ENCODE data around the gene OR6J1.
A peak's percentile ranks its signal among the peaks of the same experiment; 100 is the strongest.
"Not testable (repeated sequence)": the region's sequence is repeated elsewhere in the genome, so short reads cannot be mapped to it uniquely, and the experiment has no call there.

The OR6J1 gene

DNA sequence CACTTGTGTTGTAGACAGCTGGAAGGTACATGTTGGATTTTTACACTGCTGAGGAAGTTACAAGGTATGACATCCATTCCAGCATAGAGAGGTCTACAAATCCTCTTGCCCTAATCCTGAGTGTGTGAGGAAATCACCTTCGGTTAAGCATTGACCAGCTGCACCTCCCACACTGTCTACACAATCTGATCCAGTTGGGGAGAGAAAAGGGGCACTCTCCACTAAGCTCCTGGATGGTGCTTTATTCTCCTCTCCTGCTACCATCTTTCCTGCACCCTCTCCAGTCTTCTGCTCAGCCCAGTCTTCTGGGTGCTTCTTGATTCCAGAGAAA lies at the start of gene OR6J1:
OR6J1 (minus strand) TSS at position 48 of the 331 bp plus-strand sequence. CDS start 9,541 bp downstream, outside the sequence.
- no peak for DNase-seq

- DNase-seq: no peak
Measured at GRCh38 chr14:22692194-22692593, 48.0 kb upstream of the OR6J1 start.

DNA sequence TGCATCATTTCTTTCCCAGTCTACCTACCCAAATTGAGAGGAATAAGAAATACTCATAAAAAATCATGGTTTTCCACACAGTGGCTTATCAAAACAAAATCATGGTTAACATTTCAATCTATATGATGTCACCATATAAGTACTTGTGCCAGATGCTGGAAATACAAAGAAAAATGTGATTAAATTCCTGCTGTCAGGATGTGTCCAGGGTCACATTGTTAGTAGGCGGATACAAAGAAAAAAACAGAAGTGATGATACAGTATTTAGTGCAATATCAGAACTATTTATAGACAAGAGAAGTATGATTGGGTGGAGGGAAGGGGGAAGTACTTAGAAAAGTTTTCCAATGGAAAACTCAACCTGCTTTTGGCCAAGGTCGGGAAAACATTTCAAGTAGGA lies 47.0 kb upstream of the OR6J1 start:
- no peak for DNase-seq

GRCh38 chr14:22689199-22689598 lies 45.0 kb upstream of the OR6J1 start:
- DNase-seq: no peak

DNA sequence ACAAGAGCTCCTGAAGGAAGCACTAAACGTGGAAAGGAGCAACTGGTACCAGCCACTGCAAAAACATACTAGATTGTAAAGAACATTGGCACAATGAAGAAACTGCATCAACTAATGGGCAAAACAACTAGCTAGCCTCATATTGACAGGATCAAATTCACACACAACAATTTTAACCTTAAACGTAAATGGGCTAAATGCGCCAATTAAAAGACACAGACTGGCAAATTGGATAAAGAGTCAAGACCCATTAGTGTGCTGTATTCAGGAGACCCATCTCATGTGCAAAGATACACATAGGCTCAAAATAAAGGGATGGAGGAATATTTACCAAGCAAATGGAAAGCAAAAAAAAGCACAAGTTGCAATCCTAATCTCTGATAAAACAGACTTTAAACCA lies 43.8 kb upstream of the OR6J1 start:
- DNase-seq: not testable (repeated sequence)

- DNase-seq: not testable (repeated sequence)
Measured at GRCh38 chr14:22686176-22686611, 42.0 kb upstream of the OR6J1 start.

GRCh38 chr14:22685467-22685866 lies 41.3 kb upstream of the OR6J1 start:
- no peak for DNase-seq

DNA sequence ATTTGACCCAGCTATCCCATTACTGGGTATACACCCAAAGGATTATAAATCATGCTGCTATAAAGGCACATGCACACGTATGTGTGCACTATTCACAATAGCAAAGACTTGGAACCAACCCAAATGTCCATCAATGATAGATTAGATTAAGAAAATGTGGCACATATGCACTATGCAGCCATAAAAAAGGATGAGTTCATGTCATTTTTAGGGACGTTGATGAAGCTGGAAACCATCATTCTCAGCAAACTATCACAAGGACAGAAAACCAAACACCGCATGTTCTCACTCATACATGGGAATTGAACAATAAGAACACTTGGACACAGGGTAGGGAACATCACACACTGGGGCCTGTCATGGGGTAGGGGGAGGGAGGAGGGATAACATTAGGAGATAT lies 39.3 kb upstream of the OR6J1 start:
- DNase-seq: not testable (repeated sequence)

- no peak for DNase-seq
Measured at GRCh38 chr14:22678221-22678620, 34.1 kb upstream of the OR6J1 start.

- DNase-seq: not testable (repeated sequence)
Measured at GRCh38 chr14:22677551-22677950, 33.4 kb upstream of the OR6J1 start.

GRCh38 chr14:22671622-22672021 lies 27.5 kb upstream of the OR6J1 start:
- no peak for DNase-seq

DNA sequence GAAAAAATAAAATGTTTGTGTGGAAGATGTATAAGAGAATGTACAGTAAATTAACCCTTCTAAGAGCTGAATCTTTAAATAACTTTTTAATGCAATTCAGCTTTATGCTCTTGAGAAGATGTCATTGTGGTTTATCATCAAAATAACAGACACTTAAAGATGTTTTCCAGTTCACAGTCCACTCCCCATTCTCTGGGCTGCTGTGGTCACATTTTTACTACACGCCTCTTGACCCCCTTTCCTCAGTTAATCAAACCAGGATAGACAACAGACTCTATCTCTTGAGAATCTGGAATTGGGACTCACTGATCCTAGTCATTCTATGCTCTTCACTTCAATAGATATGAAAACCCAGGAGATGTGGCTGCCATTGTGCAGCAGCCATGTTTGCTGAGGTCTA lies 24.7 kb upstream of the OR6J1 start:
- DNase-seq: no peak

DNA sequence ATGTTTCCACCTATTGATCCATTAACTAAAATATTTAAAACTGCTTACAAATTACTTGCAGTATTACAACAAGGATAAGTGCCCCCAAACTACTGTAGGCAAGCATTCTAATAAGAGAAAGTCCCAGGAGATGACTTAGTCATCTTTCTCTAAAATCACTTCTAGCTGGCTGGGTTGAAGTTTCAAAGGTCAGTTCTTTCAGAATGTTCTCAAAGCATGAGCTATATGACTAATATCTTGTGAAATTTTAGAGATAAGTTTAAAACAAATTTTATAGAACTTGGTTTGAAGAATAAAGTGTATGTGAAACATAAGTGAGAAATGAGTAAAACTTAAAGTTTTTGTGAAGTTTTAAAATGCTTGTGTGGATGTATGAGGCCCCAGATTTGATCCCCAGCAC lies 24.3 kb upstream of the OR6J1 start:
- DNase-seq: no peak

DNA sequence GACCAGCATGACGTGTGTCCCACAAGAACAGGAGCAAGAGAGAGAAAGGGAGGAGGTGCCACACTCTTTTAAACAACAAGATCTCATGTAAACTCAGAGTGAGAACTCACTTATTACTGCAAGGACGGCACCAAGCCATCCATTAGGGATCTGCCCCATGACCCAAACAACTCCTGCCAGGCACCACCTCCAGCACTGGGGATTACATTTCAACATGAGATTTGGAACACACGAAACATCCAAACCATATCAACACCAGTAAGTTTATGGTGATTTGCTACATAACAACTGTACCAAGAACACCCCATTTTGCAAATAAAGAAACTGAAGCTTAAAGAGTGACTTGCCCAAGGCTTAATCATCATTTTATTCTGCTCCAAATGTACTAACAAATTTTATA lies 23.7 kb upstream of the OR6J1 start:
- no peak for DNase-seq

DNA sequence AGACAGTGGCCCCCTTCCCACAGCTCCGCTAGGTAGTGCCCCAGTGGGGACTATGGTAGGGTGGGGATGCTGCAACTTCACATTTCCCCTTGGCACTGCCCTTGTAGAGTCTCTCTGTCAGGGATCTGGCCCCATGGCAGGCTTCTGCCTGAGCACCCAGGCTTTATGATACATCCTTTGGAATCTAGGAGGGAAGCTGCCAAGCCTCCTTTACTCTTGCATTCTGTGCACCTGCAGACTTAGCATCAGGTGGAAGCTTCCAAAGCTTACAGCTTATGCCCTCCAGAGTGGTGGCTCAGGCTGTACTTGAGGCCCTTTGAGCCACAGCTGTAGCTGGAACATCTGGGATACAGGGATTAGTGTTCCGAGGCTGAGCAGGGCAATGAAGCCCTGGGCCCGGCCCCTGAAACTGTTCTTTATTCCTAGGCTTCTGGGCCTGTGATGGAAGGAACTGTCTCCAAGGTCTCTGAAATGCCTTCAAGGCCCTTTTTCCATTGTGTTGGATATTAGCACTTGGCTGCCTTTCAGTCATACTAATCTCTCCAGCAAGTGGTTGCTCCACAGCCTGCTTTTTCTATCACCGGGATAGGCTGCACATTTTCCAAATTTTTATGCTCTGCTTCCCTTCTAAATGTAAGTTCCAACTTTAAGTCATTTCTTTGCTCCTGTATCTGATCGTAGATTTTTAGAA lies 22.2 kb upstream of the OR6J1 start:
- no peak for DNase-seq

DNA sequence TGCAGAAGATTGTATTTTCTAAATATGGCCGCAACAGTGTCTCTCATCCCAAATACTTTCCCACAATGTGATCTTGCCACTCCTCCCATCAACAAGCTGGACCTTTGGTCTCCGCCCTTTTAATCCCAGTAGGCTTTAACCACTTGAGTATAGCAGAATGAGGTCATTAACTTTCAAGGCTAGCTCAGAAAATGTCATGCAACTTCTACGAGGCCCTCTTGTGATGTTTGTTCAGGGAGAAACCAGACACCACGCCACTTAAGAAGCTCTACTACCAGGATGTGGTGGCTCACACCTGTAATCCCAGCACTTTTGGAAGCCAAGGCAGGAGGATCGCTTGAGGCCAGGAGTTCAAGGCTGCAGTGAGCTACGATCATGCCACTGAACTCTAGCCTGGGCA lies 20.1 kb upstream of the OR6J1 start:
- DNase-seq: no peak

DNA sequence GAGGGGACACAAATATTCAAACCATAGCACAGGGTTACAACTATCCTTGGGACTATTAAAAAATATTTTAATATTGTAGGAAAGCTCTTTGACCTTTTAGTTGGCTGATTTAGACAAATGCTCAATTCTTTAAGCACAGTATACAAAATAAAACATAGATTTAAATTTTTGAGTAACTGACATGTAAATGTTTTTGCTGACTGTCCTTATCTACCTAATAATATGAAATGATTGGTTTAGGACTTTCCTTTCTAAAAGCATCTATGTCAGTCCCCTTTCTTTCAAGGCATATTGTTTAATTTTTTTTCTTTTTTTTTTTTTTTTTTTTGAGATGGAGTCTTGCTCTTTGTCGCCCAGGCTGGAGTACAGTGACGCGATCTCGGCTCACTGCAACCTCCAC lies 16.5 kb upstream of the OR6J1 start:
- no peak for DNase-seq

DNA sequence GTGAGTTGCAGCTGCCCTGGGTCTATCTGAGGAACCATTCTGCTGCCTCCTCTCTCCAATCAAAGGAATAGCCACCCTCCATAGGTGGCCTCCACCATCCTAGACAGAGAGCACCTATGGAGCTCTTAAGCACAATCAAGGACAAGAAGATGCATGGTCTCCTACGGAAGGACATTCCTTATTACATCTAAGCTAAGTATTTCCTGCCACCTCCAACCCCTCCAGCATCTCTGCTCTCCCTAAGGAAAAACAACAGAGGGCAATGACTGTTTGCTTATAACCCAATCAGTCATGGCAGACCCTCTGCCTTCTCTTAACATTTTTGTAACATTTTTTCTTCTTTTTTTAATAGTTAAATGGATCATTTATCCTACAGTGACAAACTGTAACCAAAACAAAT lies 14.8 kb upstream of the OR6J1 start:
- DNase-seq: no peak

GRCh38 chr14:22657861-22658260 lies 13.7 kb upstream of the OR6J1 start:
- DNase-seq: no peak

DNA sequence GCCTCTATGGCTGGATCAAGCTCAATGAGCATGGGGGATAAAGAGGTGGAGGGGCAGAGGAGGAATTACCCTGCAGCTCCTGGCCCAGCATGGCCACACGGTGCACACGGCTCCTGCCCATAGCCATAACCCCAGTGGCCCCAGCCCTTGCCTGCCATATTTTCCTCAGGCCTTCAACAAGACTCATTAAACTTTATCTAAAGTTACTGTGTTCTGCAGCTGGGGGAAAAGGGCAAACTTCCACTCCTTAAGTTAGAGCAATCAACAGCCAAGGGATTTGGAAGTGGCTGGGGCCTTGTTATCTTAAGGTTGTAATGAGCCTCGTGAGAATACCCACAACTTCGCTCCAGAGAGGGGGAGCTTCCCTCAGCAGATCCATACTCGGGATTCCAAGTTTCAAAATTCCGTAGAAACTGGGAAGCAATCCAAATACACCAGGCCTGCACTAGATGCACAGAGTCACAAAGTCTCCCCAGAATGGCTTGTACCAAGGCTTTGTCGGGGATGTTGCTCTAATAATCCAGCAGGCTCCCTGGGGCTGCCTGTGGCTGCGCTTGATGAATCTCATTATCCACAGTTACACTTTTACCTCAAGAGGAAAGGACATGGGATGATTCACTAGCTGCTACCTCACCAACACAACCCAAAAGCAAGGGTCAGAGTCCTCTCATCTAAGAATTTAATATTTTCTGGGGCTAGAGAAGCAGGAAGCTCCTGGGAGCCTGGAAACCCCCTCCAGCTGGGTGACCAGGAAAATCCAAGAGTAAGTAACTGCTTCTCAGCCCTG lies 13.0 kb upstream of the OR6J1 start:
- no peak for DNase-seq

- no peak for DNase-seq
Measured at GRCh38 chr14:22656226-22656625, 12.1 kb upstream of the OR6J1 start.

- peak; percentile 59 for DNase-seq
Measured at GRCh38 chr14:22653012-22653621, 9.0 kb upstream of the OR6J1 start.

DNA sequence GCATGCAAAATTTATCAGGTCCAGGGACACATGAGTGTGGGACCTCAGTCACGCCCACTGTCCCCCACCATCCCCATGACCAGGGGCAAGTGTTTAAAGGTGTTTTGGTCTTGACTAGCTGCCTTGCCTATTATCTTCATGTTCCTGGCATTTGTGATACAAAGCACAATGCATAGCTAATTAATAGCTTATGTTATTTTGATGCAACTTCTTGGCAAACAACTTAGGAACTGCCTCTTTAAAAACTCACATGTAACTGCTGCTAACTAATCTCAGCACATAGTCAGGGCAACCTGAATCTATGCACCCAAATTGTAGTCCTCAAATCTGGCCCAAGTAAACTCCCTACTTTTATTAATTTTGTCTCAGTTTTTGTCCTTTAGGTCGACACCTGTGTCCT lies 7.4 kb upstream of the OR6J1 start:
- DNase-seq: no peak

GRCh38 chr14:22650960-22651521 lies 6.9 kb upstream of the OR6J1 start:
- DNase-seq: no peak

Data from CD4-positive, alpha-beta T cell treated with Interleukin-17A for 4 hours (primary cell).